Skeletal muscle cell (primary cell): ENCODE data around the gene CCDC69.
A peak's percentile ranks its signal among the peaks of the same experiment; 100 is the strongest.
"Not testable (repeated sequence)": the region's sequence is repeated elsewhere in the genome, so short reads cannot be mapped to it uniquely, and the experiment has no call there.

Source experiments
- DNase-seq: peaks from one replicate; pipeline ENCODE4 v3.0.0-alpha.2; 2010; ENCODE audit warnings: low read depth
- H3K4me3 ChIP-seq: 2 replicates; pipeline ENCODE4 v1.5.1; 2011; ENCODE audit warnings: low read depth, mild to moderate bottlenecking, control low read depth, low read length, moderate library complexity

Gene CCDC69

DNA sequence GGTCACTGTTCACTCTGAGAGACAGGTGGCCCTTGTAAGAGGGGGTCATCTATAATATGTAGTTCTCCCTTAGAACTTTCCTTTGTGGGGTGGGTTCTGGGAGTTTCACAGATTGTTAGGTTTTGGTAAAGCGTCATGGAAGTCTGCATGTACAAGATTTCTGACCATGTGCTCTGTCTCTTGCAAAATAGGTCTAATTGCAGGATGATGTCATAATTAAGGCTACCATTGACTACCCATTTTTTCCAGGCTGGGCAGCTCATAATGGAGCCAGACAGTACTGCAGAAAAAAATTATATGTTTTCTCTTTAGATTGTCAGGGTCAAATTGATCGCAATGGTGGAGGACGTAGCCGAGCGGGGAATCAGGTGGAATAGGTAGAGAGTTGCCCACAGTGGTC lies 25.4 kb upstream of the CCDC69 start:
- DNase-seq: no peak
- H3K4me3 ChIP-seq: no peak overlapping the region

DNA sequence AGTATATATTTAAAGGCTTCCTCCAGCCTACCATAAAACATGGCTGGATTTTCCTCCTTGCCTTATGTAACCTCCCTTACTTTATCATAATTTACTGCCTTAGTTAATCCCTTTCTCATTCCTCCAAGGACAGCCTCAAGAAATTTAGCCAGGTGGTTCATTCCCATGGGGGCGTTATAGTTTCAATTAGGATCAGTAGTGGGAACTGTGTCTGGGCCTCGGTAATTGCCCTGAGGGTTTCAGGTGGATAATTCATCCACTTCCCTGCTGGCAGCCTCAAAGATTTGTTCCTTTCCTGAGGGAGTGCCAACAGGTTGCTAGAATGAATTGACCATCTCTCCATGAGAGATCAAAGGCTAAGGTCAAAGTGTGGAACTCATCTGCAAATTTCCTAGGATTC lies 24.8 kb upstream of the CCDC69 start:
- no peak overlapping the region for H3K4me3 ChIP-seq
- no peak for DNase-seq

DNA sequence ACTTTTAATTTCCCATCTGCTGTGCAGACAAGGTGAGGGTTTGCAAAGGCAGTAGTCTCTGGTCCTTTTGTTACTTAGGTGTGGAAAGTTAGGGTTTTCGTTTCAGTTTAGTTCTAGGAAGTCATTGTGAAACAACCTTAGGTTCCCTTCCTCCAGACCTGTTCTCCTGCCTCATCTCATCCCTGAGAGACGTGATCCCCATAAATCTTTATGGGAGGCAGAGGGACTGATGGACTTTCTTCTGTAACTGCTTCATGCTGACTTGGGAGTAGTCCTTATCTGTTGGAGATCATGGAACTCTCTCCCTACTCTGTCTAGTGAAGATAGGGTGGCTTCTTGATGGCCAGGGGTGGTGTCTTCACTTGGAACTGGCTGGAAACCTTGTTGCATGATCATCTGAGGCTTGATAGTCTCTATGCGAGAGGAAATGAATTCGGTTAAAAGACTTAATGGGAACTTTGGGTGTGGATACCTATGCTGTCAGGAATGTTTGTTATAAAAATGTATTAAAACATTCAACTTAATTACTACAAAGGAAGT lies 21.9 kb upstream of the CCDC69 start:
- no peak overlapping the region for H3K4me3 ChIP-seq

DNA sequence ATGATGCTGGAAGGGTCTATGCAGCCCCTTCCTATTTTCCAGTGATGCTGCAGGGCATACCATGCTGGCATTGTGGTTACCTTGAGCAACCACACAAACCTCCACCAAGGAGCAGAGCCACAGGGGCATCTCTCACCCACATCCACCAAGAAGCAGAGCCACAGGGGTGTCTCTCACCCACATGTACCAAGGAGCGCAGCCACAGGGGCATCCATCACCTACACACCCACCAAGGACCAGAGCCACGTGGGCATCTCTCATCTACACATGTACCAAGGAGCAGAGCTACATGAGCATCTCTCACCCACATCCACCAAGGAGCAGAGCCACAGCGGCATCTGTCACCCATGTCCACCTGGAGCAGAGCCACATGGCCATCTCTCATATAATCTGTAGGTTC lies 20.3 kb upstream of the CCDC69 start:
- H3K4me3 ChIP-seq: no peak overlapping the region
- DNase-seq: no peak

More for the DNA sequence above, 21.9 kb upstream of the CCDC69 start:
- DNase-seq: no peak

DNA sequence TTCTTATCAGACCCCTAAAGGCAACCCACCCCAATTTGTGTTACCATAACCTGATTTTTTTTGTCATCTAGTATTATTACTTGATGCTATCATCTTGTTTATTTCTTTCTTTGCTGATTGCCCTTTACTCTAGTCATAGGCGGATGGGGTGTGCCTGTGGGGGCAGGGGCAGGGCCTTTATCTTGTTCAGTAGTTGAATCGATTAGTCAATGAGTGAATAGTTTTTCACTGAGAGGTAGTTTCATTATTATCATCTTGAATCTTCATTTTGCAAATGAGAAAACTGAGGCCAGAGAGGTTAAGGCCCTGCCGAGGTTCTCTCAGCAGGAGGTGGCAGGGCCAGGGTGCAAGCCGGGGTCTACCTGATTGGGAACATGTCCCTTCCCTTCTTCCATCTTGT lies 19.7 kb upstream of the CCDC69 start:
- no peak for DNase-seq
- no peak overlapping the region for H3K4me3 ChIP-seq

DNA sequence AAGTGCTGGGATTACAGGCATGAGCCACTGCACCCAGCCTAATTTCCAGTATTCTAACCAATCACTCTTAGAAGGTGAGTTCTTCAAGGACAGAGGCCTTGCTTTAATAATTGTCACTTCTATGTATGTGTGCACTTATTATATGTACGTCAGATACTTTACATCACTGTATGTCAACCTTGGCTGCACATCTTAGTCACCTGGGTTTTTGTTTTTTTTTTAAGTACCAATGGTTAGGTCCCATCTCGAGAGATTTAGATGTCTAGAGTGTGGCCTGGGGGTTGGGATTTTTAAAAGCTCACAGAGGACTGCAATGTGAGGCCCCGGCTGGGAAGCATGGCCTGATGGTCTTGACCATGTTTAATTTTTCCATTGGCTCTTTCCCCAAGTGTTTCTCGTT lies 19.2 kb upstream of the CCDC69 start:
- DNase-seq: no peak
- no peak overlapping the region for H3K4me3 ChIP-seq

DNA sequence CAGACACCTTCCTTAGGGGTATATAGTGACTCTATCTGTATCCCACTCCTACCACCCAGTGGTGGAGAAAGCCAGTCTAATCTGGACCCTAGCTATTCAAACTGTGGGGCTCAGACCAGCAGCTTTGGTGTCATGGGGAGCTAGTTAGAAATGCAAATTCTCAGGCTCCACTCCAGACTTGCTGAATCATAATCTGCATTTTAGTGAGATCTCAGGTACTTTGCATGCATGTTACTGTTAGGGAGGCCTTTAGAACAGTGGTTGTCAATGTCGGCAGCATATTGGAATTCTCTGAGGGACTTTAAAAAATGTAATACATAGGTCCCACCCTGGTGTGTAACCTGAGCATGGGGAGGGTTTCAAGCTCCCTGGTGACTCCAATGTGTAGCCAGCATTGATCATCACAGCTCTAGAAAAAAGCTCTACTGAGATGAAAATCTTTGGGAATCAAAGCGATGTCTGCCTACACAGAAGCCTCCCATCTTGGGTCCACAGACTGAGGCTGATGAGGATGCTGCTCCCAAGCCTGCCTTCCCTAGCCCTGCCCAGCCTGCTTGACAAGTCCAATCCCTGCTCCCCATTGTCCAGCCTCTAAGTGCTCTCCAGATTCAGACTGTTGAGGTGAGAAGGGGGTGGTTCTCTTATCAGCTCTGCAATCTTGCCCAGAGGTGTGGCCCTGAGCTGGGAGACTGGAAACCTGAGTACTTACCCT lies 17.2 kb upstream of the CCDC69 start:
- no peak for DNase-seq
- no peak overlapping the region for H3K4me3 ChIP-seq

DNA sequence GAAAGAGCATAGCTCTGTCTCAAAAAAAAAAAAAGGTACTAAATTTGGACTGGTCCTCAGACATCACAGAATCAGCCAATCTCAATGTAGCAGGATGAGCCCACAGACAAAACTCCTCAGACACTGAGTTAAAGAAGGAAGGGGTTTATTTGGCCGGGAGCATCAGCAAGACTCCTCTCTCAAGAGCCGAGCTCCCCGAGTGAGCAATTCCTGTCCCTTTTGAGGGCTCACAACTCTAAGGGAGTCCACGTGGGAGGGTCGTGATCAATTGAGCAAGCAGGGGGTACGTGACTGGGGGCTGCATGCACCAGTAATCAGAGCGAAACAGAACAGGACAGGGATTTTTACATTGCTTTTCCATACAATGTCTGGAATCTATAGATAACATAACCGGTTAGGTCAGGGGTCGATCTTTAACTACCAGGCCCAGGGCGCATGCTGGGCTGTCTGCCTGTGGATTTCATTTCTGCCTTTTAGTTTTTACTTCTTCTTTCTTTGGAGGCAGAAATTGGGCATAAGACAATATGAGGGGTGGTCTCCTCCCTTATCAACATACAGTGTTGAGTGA lies 16.5 kb upstream of the CCDC69 start:
- DNase-seq, H3K4me3 ChIP-seq: not testable (repeated sequence)

DNA sequence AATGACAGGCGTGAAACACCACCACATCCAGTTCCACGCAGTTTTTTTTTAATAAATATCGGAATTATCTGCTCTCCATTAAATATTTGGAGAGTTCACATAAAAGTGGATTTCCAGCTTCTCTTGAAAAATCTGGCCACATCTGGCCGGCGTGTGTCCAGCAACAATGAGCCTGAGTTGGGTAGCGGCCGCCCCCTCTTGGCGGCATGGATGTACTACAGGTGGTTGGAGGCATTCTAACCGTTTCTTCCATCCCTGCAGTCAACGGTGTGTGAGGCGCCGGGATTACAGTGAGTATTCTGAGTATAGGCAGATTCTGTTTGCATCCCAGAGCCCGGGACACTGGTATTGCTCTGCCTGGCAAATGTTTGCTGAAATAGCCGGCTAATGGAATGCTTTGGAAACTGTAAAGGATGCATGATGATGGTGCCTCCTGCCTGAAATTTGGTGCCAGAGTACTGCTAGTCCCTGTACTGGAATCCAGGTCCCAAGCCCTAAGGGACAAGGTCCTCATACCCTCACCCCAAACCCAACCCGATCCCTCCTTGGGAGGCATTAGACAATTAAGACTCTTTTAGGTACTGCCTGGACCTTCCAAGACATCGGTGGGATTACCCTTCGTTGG lies 15.5 kb upstream of the CCDC69 start:
- peak; percentile 23 for DNase-seq

DNA sequence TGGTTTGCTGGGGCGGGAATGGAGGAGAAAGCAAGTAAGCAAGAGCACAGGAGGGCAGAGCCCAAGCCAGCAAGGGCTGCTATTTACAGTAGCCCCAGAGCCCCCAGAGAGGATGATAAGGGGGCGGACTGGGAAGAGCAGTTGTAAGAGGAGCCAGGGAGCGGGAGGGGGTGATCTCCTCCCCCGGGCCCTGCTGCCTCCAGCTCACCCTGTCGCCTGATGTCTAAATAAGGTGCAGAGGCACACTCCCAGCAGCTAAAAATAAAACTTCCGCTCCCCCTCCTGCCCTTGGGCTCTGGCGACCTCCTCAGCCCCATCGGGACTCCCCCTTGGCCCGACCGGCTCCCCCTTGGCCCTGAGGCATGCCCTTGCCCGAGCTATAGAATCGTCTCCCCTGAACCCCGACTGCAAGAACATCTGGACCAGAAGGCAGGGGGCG lies 14.4 kb upstream of the CCDC69 start:
- no peak overlapping the region for H3K4me3 ChIP-seq
- DNase-seq: no peak

More for the DNA sequence above, 15.5 kb upstream of the CCDC69 start:
- no peak overlapping the region for H3K4me3 ChIP-seq

DNA sequence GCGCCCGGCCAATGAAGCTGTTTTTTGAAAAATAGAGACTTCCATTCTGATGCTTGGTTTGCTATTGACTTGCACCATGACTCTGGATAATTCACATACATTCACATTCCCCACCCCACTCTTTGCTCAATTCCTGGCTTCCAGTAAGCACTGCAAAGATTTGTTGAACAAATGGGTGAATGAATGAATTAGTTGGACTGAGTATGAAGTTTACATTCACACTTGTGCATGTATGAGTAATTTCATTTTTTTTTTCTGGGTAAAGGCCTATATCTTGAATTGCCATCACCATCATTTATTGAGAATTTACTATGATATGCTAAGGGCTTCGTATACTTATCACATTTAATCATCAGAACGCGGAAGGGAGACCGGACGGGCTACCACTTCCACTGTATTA lies 13.8 kb upstream of the CCDC69 start:
- no peak for DNase-seq
- no peak overlapping the region for H3K4me3 ChIP-seq

DNA sequence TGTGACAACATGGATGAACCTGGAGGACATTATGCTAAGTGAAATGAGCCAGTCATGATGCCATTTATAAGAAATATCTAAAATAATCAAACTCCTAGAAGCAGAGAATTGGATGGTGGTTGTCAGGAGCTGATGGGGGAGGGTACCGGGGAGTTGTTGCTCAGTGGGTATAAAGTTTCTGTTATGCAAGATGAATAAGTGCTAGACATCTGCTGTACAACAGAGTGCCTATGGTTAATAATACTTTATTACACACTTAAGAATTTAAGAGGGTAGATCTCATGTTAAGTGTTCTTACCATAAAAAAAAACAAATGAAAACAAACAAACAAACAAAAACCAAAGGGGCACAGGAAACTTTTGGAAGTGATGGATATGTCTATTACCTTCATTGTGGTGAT lies 13.0 kb upstream of the CCDC69 start:
- H3K4me3 ChIP-seq: no peak overlapping the region
- no peak for DNase-seq

DNA sequence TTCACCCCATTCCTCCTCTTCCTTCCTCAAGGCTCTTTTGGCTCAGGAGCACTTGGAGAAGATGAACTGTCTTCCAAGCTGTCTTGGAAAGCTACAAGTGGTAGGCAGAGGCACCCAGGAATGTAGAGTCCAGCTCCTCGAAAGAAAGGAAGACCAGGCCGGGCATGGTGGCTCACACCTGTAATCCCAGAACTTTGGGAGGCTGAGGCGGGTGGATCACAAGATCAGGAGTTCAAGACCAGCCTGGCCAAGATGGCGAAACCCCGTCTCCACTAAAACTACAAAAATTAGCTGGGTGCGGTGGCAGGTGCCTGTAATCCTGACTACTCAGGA lies 11.3 kb upstream of the CCDC69 start:
- not testable (repeated sequence) for H3K4me3 ChIP-seq, DNase-seq

DNA sequence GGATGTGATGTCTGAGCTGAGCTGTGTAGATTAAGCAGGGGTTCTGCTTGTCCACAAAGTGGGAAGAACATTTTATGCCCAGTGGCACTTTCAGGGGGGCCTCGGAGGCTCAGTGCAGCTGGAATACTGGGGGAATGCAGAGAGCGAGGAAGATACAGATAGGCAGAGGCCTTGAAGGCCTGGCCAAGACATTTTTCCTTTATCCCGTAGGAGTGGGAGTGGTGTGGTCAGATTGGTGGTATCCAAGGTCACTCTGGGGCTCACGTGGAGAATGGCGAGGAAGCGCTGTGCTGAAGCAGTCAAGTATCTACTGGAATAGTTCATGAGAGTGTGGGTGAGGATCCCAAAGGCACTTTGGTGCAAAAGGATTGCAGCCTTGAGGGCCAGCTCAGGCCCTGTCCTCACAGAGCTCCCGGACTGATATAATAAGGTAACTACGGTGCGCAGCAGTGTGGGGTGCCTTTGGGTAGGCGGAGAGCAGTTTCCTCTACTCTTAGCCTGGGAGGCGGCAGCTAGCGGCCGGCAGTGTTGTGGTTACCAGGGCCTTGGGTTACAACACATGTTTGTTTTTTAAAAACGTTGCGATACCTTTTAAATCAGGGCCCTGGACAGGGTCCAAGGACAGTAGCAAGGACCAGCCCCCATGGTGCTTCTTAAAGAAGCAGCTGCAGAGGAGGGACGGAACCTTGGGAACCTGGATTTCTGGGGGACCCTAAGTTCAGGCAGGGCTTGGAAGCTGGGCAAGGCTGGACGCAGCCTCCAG lies 10.8 kb upstream of the CCDC69 start:
- DNase-seq: peak; percentile 42

DNA sequence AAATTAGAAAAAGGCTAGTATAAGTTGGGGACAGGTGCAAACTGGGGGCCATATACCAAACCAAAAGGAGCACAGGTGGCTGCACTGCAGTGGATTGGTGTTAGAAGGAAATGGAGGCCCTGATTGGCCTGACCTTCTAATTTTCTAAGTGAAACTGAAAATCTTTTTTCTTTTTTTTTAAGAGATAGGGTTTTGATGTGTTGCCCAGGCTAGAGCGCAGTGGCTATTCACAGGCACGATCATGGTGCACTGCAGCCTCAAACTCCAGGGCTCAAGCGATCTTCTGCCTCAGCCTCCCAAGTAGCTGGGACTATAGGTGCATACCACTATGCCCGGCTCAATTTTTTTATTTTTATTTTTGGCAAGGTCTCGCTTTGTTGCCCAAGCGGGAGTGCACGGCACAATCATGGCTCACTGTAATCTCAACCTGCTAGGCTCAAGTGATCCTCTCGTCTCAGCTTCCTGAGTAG lies 9.8 kb upstream of the CCDC69 start:
- no peak for DNase-seq
- no peak overlapping the region for H3K4me3 ChIP-seq

More for the DNA sequence above, 10.8 kb upstream of the CCDC69 start:
- no peak overlapping the region for H3K4me3 ChIP-seq

DNA sequence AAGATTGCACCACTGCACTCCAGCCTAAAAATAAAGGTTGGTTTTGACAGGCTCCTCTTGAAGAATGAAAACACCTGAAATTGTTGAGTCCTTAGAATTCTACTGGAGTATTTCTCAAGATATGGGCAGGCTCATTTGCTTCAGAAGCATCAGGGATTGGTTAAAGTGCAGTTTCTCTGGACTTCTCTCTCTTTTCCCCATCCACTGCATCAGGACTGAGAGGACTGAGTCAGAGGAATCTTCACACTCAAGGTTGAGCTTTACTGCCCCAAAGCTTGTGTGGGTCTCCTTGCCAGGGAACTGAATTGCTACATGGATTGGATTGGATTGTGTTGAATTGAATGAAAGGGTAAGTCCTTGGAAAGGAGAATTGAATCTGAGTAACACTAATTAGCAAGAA lies 7.5 kb upstream of the CCDC69 start:
- no peak overlapping the region for H3K4me3 ChIP-seq
- DNase-seq: no peak

DNA sequence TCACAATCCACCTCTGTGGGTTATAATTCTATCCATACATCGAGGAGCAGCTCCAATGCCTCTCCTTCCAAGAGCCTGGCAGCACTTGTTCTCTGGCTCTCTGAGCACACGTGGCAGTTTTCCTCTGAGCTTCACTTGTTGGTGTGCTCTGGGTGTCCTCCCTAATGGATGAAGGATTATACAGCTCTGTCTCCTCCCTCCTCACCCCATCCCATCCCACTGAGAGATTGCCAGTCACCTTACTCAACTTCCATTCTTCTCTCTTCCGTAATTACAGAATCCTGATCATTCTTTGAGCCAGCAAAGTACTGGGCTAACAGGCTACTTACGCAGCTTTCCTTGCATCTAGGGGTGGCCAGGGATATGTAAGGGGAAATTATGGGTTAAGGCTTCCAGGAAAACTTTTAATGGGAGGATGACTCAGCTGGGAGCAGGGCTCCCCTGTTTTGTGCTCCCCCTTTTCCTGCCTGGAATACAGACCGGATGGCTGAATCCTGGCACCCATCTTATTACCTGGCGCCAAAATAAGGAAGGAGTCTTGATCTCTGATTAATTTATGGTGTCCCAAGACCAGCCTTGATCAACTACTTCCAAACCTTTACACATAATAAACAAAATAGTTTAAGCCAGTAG lies 6.3 kb upstream of the CCDC69 start:
- DNase-seq: no peak
- no peak overlapping the region for H3K4me3 ChIP-seq

DNA sequence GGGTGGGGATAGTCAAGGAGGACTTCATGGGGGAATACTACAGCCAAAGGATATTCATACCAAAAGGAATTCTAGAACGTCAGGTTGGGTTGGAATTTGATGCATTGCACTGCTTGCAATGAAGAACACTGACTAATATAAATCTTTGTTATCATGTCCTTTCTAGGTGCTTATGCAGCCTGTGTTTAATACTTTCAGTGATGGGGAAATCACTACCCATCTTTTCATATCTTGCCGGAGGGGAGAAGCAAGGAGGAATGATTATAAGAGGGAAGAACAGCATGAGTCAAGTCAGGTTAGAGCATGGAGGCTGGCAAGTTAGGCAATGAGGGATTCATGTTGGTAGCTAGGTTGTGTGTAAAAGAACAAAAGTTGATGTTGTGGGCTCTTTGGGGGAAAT lies 5.1 kb upstream of the CCDC69 start:
- DNase-seq: no peak
- H3K4me3 ChIP-seq: no peak overlapping the region

DNA sequence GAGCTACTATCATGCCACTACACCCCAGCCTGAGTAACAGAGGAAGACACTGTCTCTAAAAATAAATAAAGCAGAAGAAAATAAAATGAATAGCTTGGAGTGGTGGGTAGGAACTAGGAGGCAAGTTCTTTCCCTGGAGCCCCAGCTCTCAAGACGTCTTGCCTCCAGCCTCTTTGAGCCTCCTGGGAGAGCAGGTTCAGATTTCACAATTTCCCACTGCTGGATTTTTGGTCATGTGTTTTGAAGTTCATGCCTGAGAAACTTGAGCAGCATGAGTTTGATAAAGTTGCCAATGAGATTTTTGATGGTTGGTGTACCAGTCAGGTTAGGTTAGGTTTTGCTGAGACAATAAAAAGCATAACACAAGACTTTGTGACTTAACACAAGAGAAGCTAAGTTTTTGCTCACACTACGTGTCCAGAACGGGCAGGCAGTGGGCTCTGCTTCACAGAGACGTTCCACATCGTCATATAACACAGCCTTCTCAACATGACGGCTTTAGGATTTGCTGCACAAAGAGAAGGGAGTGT lies 4.1 kb upstream of the CCDC69 start:
- no peak for DNase-seq
- no peak overlapping the region for H3K4me3 ChIP-seq
